ENCODE results near the gene ZNF487.
"Not testable (repeated sequence)": the region's sequence is repeated elsewhere in the genome, so short reads cannot be mapped to it uniquely, and the experiment has no call there.

The ZNF487 gene

DNA sequence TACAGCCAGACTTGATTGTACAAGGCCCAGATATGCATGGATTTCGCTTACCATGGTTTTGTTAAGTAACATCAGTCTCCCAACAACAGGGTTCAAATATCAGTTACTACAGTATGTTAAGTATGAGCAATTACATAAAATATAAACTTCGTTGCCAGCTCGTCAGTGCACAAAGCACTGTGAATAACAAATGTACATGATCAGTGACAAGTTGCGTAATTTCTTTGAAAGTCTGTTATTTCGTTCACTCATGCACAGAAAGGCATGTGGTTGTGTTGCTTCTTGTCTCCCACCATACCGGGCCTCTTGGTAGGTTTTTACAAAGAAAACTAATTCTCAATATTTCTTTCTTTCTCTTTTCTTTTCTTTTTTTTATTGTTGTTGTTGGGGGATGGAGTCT, 12.5 kb upstream of the ZNF487 start (continued):
- no peak for TF ChIP-seq MYNN (tag by site-specific recombination; IDR thresholded peaks at IDR 0.05; ENCODE audit: borderline replicate concordance)
- TF ChIP-seq ZNF274 (IDR thresholded peaks at IDR 0.05; ENCODE audit: low read length) = no peak
- no peak for TF ChIP-seq ZNF274 (tag by site-specific recombination; IDR thresholded peaks at IDR 0.05; ENCODE audit: borderline replicate concordance)
- TF ChIP-seq, protein P1, sequence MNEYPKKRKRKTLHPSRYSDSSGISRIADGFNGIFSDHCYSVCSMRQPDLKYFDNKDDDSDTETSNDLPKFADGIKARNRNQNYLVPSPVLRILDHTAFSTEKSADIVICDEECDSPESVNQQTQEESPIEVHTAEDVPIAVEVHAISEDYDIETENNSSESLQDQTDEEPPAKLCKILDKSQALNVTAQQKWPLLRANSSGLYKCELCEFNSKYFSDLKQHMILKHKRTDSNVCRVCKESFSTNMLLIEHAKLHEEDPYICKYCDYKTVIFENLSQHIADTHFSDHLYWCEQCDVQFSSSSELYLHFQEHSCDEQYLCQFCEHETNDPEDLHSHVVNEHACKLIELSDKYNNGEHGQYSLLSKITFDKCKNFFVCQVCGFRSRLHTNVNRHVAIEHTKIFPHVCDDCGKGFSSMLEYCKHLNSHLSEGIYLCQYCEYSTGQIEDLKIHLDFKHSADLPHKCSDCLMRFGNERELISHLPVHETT (tag by site-specific recombination; IDR thresholded peaks at IDR 0.05) = no peak
- TF ChIP-seq ZNF571 (tag by site-specific recombination; IDR thresholded peaks at IDR 0.05) = no peak
- no peak for TF ChIP-seq GLIS1 (tag by site-specific recombination; IDR thresholded peaks at IDR 0.05)
- TF ChIP-seq, protein P2, sequence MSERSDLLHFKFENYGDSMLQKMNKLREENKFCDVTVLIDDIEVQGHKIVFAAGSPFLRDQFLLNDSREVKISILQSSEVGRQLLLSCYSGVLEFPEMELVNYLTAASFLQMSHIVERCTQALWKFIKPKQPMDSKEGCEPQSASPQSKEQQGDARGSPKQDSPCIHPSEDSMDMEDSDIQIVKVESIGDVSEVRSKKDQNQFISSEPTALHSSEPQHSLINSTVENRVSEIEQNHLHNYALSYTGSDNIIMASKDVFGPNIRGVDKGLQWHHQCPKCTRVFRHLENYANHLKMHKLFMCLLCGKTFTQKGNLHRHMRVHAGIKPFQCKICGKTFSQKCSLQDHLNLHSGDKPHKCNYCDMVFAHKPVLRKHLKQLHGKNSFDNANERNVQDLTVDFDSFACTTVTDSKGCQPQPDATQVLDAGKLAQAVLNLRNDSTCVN (tag by site-specific recombination; optimal IDR thresholded peaks at IDR 0.05) = no peak
- TF ChIP-seq HOXA7 (CRISPR knock-in tag; IDR thresholded peaks at IDR 0.05; ENCODE audit: borderline replicate concordance) = no peak
- TF ChIP-seq ZBTB20 (tag by site-specific recombination; IDR thresholded peaks at IDR 0.05) = no peak
- no peak for TF ChIP-seq SP2 (tag by site-specific recombination; IDR thresholded peaks at IDR 0.05)
- TF ChIP-seq ZSCAN16 (tag by site-specific recombination; IDR thresholded peaks at IDR 0.05) = no peak

DNA sequence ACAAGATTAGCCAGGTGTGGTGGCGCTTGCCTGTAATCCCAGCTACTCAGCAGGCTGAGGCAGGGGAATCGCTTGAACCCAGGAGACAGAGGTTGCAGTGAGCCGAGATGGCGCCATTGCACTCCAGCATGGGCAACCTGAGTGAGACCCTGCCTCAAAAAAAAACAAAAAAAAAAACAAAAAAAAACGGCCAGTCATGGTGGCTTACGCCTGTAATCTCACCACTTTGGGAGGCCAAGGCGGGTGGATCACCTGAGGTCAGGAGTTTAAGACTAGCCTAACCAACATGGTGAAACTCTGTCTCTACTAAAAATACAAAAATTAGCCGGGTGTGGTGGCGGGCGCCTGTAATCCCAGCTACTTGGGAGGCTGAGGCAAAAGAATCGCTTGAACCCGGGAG, 10.4 kb upstream of the ZNF487 start:
- H3K4me3 ChIP-seq (ENCODE audit: low read depth, low read length); CTCF ChIA-PET; POLR2A ChIA-PET; H3K27ac ChIP-seq (ENCODE audit: extremely low read depth, low read depth, low read length); H3K4me1 ChIP-seq (ENCODE audit: control insufficient read depth, insufficient read depth, low read length); H3K9me3 ChIP-seq (ENCODE audit: control insufficient read depth, insufficient read depth, low read depth, low read length); H3K36me3 ChIP-seq (ENCODE audit: control insufficient read depth in 2 of 2, insufficient read depth in 1 of 2, low read length in 2 of 2): not testable (repeated sequence)

DNA sequence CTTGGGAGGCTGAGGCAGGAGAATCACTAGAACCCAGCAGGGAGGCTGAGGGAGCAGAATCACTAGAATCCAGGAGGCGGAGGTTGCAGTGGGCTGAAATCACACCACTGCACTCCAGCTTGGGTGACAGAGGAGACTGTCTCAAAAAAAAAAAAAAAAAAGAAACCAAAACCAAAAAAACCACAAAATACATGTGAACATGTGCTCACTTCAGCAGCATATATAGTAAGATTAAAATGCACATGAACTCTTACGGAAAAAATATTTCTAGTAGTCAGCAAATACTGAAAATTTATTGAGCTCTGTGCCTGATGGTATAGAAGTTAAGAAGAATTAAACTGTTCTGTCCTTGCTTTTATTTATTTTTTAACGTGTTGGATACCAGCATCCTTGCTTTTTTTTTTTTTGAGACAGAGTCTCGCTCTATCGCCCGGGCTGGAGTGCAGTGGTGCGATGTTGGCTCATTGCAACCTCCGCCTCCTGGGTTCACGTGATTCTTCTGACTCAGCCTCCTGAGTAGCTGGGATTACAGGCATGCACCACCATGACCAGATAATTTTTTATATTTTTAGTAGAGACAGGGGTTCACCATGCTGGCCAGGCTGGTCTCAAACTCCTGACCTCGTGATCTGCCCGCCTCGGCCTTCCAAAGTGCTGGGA, 9.6 kb upstream of the ZNF487 start:
- ChIA-PET CTCF (interaction anchor here (0.7 kb wide), 2 partner anchors 9 to 11 kb away, joined by 4 read pairs; no protein-coding TSS in a partner anchor), POLR2A (interaction anchor here (0.7 to 1.3 kb wide), 2 partner anchors 9 to 23 kb away, joined by 3 to 6 read pairs; no protein-coding TSS in a partner anchor)
- no peak overlapping the region for H3K4me3 ChIP-seq (ENCODE audit: low read depth, low read length)
- TF ChIP-seq, protein P3, sequence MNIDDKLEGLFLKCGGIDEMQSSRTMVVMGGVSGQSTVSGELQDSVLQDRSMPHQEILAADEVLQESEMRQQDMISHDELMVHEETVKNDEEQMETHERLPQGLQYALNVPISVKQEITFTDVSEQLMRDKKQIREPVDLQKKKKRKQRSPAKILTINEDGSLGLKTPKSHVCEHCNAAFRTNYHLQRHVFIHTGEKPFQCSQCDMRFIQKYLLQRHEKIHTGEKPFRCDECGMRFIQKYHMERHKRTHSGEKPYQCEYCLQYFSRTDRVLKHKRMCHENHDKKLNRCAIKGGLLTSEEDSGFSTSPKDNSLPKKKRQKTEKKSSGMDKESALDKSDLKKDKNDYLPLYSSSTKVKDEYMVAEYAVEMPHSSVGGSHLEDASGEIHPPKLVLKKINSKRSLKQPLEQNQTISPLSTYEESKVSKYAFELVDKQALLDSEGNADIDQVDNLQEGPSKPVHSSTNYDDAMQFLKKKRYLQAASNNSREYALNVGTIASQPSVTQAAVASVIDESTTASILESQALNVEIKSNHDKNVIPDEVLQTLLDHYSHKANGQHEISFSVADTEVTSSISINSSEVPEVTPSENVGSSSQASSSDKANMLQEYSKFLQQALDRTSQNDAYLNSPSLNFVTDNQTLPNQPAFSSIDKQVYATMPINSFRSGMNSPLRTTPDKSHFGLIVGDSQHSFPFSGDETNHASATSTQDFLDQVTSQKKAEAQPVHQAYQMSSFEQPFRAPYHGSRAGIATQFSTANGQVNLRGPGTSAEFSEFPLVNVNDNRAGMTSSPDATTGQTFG (tag by site-specific recombination; IDR thresholded peaks at IDR 0.05; ENCODE audit: borderline replicate concordance) = no peak
- TF ChIP-seq ZNF529 (tag by site-specific recombination; IDR thresholded peaks at IDR 0.05; ENCODE audit: insufficient replicate concordance) (no peak), ZBTB17 (tag by site-specific recombination; IDR thresholded peaks at IDR 0.05) (no peak), ZNF266 (tag by site-specific recombination; IDR thresholded peaks at IDR 0.05; ENCODE audit: low read depth) (no peak), ZNF792 (tag by site-specific recombination; IDR thresholded peaks at IDR 0.05) (no peak), ZNF777 (tag by site-specific recombination; IDR thresholded peaks at IDR 0.05; ENCODE audit: borderline replicate concordance) (no peak), ZNF175 (tag by site-specific recombination; IDR thresholded peaks at IDR 0.05) (no peak), TCF7L2 (IDR thresholded peaks at IDR 0.05; ENCODE audit: borderline replicate concordance, low read depth, low read length) (no peak)
- TF ChIP-seq, protein P4, sequence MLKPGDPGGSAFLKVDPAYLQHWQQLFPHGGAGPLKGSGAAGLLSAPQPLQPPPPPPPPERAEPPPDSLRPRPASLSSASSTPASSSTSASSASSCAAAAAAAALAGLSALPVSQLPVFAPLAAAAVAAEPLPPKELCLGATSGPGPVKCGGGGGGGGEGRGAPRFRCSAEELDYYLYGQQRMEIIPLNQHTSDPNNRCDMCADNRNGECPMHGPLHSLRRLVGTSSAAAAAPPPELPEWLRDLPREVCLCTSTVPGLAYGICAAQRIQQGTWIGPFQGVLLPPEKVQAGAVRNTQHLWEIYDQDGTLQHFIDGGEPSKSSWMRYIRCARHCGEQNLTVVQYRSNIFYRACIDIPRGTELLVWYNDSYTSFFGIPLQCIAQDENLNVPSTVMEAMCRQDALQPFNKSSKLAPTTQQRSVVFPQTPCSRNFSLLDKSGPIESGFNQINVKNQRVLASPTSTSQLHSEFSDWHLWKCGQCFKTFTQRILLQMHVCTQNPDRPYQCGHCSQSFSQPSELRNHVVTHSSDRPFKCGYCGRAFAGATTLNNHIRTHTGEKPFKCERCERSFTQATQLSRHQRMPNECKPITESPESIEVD (tag by site-specific recombination; IDR thresholded peaks at IDR 0.05) = no peak
- TF ChIP-seq, protein P5, sequence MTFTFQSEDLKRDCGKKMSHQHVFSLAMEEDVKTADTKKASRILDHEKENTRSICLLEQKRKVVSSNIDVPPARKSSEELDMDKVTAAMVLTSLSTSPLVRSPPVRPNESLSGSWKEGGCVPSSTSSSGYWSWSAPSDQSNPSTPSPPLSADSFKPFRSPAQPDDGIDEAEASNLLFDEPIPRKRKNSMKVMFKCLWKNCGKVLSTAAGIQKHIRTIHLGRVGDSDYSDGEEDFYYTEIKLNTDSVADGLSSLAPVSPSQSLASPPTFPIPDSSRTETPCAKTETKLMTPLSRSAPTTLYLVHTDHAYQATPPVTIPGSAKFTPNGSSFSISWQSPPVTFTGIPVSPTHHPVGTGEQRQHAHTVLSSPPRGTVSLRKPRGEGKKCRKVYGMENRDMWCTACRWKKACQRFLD (tag by site-specific recombination; IDR thresholded peaks at IDR 0.05) = no peak
- TF ChIP-seq, protein P6, sequence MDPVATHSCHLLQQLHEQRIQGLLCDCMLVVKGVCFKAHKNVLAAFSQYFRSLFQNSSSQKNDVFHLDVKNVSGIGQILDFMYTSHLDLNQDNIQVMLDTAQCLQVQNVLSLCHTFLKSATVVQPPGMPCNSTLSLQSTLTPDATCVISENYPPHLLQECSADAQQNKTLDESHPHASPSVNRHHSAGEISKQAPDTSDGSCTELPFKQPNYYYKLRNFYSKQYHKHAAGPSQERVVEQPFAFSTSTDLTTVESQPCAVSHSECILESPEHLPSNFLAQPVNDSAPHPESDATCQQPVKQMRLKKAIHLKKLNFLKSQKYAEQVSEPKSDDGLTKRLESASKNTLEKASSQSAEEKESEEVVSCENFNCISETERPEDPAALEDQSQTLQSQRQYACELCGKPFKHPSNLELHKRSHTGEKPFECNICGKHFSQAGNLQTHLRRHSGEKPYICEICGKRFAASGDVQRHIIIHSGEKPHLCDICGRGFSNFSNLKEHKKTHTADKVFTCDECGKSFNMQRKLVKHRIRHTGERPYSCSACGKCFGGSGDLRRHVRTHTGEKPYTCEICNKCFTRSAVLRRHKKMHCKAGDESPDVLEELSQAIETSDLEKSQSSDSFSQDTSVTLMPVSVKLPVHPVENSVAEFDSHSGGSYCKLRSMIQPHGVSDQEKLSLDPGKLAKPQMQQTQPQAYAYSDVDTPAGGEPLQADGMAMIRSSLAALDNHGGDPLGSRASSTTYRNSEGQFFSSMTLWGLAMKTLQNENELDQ (tag by site-specific recombination; IDR thresholded peaks at IDR 0.05; ENCODE audit: low read depth) = no peak

More for the DNA sequence above, 9.6 kb upstream of the ZNF487 start:
- Histone ChIP-seq H3K9me3 (ENCODE audit: control insufficient read depth, insufficient read depth, low read depth, low read length) (no peaks in the 10 kb centered on the region), H3K27ac (ENCODE audit: extremely low read depth, low read depth, low read length) (no peak overlapping the region), H3K36me3 (ENCODE audit: control insufficient read depth in 2 of 2, insufficient read depth in 1 of 2, low read length in 2 of 2) (no peaks in the 10 kb centered on the region), H3K4me1 (ENCODE audit: control insufficient read depth, insufficient read depth, low read length) (no peaks in the 10 kb centered on the region)

Measured in HEK293 (cell line).